ENCODE data around the gene TAOK1. TPM values are rescaled to one million over a fixed set of nuclear protein-coding genes. Genes with fewer than 3 reads are reported as not detected.
A peak's percentile ranks its signal among the peaks of the same experiment; 100 is the strongest.
"Not testable (repeated sequence)": the region's sequence is repeated elsewhere in the genome, so short reads cannot be mapped to it uniquely, and the experiment has no call there.

The TAOK1 gene
- total RNA-seq, 1 donor from 2014 or later = 48.6 TPM

DNA sequence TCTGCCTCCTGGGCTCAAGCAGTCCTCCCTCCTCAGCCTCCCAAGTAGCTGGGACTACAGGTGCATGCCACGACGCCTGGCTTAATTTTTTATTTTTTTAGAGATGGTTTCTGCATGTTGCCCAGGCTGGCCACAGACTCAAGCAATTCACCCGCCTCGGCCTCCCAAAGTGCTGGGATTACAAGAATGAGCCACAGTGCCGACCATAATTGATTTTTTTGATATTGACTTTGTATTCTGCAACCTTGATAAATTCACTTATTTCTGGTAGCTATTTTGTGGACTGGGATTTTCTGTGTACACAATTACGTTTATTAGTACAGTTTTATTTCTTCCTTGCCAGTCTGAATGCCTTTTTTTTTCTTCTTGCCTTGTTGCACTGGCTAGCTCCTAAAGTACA lies 30.0 kb downstream of the TAOK1 start:
- no peak for ATAC-seq (ENCODE audit: poor library complexity)
- no peak for DNase-seq
- intact Hi-C loops (cut with DNase I) = no loop called here

DNA sequence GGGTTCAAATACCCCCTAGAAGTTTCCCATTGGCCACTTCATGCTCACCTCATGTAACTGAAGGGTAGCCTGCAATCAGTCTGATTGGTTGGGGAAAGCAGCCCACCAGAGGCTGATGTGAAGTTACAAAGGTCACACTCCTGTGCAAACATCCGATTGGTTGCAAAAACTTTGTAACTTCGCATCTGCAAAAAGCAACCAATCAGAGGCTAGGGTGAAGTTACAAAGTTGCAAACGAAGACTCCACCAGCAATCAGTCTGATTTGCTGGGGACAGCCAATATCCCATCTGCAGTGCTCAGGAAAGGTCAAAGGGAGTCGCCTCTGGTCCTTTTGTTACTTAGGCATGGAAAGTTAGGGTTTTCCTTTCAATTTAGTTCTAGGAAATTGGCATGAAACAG lies 40.1 kb downstream of the TAOK1 start:
- DNase-seq (no peak), ATAC-seq (ENCODE audit: poor library complexity) (no peak)
- intact Hi-C loops (cut with DNase I) = no loop called here

DNA sequence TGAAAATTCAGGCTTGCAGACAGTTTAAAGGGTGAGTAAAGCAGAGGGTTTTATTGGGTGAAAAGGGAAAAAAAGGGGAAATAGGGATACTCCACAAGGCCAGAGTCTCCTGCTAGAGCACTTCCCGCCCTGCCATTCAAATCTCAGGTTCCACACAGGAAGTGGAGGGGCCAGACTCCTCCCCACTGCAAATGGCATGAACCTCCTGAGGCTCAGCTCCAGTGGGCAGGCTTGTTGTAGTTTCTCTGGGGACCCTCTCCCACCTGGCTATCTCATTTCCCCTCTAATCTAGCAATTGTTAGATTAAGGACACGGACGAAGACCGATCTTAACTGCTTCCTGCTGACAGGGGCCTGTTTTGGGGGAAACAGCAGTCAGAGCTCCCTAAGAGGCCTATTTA lies 43.4 kb downstream of the TAOK1 start:
- ATAC-seq (ENCODE audit: poor library complexity) (peak; percentile 47), DNase-seq (no peak)
- intact Hi-C loops (cut with DNase I) = no loop called here

DNA sequence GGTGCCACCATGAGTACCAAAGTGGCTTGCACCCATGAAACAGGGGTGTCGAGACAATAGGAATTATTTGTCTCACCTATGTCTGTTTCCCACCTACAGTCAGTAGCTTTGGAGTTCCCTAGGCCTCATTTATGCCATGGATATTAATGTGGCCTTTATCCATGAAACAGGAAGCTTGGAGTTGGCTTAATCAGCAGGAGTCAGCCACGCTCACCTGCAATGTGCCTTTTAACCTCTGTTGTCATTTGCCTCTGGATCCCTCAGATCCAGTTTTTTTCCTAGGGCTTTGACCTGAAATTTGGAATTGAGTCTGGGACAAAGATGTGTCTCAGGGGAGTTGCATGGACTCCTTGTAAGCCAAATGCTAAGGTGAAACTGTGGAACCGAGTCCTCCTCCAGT lies 44.4 kb downstream of the TAOK1 start:
- no peak for ATAC-seq (ENCODE audit: poor library complexity)
- intact Hi-C loops (cut with DNase I) = no loop called here
- no peak for DNase-seq

DNA sequence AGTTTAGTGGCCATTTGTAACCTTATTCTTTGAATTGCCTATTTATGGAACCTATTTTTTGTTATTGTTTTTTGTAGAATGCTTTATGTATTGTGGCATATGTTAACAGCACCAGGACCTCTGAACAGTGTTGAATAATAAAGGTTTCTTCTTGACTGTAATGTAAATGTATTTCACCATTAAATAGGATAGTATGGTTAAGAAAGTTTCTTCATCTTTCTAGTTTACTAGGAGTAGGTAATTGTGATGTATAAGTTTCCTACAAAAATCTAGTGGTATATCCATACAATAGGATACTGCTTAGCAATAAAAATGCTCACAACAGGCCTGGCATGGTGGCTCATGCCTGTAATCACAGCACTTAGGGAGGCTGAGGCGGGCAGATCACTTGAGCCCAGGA lies 52.3 kb downstream of the TAOK1 start:
- DNase-seq = no peak
- no peak for ATAC-seq (ENCODE audit: poor library complexity)
- intact Hi-C loops (cut with DNase I) = no loop called here

DNA sequence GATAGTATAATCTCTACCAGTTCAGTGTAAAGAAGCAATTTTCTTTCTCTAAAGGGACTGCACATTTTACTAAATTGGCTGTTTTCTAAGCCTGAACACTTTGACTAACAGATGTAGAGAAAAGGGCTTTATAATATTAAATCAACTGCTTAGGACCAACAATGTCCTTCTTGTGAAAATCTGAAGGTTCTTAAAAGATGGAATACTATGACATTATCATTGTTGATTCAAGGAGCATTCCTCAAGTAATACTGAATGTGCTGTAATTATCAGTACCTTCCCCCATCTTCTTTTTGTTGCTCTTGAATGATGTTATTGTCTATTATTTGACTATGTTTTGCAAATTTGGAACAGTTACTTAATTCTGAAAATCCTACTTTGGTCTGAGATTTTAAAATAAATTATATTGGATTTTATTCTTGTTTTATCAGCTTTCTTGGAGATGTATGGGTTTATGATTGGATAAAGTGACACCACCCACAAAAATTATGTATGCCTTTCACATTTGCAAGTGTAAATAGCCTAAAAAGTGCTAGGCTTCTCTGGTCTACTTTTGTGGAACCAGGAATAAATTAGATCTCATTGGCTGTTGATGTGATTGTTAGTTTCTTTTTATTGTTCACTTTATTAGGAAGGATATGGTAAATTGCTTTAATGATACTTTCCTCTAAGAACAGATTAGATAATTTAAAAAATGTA lies 53.0 kb downstream of the TAOK1 start:
- DNase-seq (no peak), ATAC-seq (ENCODE audit: poor library complexity) (no peak)

DNA sequence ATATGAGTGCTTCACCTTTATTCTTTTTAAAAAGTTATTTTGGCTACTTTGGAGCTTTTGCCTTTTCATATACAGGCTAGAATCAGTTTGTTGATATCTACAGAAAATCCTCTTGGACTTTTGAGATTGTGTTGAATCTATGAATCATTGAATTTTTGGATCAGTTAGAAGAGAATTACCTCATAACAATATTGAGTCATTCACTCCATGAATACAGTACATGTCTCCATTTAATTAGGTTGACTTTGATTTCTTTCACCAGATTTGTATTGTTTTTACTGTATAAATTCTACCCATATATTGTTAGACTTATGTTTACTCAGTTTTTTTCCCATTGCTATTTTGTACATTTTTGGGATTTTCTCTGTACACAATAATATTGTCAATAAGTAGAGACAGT lies 54.4 kb downstream of the TAOK1 start:
- DNase-seq = no peak
- ATAC-seq (ENCODE audit: poor library complexity) = peak; percentile 25
- intact Hi-C loops (cut with DNase I) = no loop called here

More for the DNA sequence above, 53.0 kb downstream of the TAOK1 start:
- intact Hi-C loops (cut with DNase I) = no loop called here

DNA sequence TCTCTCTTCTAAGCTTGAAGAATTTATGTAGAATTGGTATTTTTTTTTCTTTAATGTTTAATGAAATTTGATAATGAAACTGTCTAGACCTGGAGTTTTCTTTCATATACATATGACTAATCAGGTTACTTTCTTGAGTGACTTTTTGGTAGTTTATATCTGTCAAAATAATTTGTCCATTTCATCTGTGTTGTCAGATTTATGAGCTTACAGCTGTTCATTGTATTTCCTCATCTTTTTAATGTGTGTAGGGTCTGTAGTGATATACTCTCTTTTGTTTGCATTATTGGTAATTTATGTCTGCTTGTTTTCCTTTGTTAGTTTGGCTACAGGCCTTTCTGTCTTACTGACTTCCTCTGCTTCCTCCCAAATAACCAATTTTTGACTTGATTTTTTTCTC lies 55.7 kb downstream of the TAOK1 start:
- intact Hi-C loops (cut with DNase I) = no loop called here

DNA sequence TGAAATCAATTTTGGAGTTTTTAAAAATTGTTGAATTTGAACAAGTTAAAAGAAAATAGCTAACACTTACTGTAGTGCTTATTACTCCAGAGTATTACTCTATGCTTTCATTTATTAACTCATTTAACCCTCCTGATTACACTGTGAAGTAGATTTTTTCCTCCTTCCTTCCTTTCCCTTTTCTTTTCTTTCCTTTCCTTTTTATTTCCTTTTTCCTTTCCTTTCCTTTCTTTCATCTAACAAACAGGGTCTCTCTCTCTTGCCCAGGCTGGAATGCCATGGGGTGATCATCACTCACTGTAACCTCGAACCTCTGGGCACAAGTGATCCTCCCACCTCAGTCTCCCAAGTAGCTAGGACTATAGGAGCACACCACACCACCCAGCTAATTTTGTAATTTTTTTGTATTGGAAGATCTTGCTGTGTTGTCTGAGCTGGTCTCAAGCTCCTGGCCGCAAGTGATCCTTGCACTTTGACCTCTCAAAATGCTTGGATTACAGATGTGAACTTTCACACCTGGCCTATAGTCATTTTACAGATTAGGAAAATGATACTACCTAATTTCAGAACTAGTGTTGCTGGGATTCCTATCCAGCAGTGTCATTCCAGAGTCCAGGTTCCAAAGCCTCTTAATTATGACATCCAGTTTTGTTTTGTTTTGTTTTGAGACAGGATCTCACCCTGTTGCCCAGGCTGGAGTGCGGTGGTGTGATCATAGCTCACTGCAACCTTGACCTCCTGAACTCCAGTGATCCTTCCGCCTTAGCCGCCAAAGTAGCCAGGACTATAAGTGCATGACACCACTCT lies 59.9 kb downstream of the TAOK1 start:
- ATAC-seq (ENCODE audit: poor library complexity) (peak; percentile 42), DNase-seq (no peak)
- intact Hi-C loops (cut with DNase I) = no loop called here

More for the DNA sequence above, 55.7 kb downstream of the TAOK1 start:
- DNase-seq (no peak), ATAC-seq (ENCODE audit: poor library complexity) (no peak)

DNA sequence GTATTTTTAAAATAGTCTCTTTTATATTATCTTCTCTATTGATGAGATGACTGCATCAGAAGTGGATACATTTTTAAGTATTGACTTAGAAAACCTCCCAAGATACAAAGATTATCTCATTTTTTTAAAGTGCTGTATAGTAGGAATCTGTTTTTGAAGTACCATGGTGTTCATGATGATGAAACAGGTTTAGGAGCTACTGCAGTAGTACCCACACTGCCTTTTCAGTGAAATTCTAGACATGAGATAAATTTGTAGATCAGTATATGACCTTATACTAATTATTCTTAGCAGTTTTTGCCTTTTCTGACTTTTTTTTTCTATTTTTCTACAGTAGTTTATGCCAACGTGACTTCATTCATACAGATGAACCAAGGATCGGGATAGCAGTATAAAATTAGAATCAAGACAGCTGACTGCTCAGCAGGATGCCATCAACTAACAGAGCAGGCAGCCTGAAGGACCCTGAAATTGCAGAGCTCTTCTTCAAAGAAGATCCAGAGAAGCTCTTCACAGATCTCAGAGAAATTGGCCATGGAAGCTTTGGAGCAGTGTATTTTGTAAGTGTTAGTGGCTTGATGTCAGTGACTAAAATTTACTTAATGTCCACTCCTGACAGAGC lies 61.1 kb downstream of the TAOK1 start:
- peak; percentile 62 for ATAC-seq (ENCODE audit: poor library complexity)
- intact Hi-C loops (cut with DNase I) = no loop called here
- DNase-seq = no peak

DNA sequence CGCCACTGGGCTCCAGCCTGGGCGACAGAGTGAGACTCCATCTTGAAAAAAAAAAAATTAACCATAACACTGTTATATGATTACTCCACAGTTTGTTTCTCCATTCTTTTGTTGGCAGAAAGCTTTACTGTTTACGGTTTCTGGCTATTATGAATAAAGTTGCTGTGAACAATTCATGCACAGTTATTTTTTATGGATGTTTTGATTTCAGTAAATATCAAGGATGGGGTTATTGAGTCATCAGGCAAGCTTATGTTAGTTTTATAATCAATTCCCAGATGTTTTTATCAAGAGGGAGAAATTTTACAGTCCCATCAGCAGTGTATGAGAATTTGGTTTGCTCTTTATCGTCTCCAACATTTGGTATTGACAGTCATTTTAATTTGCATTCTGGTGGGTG lies 67.9 kb downstream of the TAOK1 start:
- no peak for ATAC-seq (ENCODE audit: poor library complexity)
- intact Hi-C loops (cut with DNase I) = no loop called here
- DNase-seq = no peak

DNA sequence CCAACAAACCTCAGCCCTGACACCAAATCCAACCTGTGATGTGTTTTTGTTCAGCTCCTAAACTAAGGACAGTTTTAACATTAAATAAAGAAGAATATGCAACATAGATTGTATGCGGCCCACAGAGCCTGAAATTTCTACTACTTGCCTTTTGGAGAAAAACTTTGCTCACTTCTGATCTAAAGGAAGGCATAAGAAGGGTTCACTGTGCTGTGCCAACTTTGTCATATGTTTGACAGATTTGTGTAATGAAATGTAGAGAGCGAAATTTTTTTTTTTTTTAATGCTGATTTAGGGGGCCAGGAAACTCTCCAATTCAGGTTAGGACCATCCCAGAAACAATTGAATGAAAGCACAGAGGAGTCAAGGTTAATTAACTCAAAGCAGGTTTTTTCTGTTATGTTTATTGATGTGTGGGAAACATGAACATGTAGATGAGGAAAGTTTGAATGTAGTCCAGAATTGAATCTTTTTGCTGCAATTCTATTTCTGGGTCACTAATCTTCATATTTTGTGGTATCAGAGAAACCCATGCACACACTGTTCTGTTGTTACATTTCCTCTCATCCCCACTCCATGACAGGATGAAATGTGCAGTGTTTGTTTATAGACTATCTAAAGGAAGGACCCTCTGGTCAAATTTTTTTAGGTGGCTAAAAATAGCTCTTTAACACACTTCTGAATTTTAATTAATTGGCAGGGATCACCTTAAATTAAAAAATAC lies 71.5 kb downstream of the TAOK1 start:
- ATAC-seq (ENCODE audit: poor library complexity) = peak; percentile 28
- intact Hi-C loops (cut with DNase I) = loop anchor here (10.0 kb wide), 1 partner anchor 87 kb away; no protein-coding TSS in a partner anchor

DNA sequence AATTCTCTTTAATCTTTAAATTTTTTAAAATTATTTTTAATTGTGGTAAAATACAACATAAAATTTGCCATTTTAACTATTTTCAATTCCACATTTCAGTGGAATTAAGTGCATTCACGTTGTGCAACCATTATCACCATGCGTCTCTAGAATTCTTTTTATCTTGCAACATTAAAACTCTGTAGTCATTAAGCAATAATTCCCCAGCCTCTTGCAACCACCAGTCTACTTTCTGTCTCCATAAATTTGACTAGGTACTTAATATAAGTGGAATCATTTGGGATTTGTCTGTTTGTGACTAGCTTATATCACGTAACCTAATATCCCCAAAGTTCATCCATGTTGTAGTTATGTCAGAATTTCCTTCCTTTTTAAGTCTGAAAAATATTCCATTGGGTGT lies 79.1 kb downstream of the TAOK1 start:
- no peak for ATAC-seq (ENCODE audit: poor library complexity)
- DNase-seq = no peak
- intact Hi-C loops (cut with DNase I) = loop anchor here (10.0 kb wide), 1 partner anchor 94 kb away; no protein-coding TSS in a partner anchor

More for the DNA sequence above, 71.5 kb downstream of the TAOK1 start:
- DNase-seq = no peak

DNA sequence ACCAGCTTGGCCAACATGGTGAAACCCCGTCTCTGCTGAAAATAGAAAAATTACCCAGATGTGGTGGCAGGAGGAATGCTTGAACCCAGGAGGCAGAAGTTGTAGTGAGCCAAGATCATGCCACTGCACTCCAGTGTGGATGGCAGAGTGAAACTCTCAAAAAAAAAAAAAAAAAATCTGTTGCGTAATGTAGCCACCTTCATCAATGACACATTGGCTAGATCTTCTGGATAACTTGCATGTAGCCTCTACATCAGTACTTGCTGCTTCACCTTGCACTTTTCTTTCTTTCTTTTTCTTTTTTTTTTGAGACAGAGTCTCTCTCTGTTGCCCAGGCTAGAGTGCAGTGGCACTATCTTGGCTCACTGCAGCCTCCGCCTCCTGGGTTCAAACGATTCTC lies 83.3 kb downstream of the TAOK1 start:
- ATAC-seq (ENCODE audit: poor library complexity); DNase-seq; intact Hi-C loops (cut with DNase I): not testable (repeated sequence)

DNA sequence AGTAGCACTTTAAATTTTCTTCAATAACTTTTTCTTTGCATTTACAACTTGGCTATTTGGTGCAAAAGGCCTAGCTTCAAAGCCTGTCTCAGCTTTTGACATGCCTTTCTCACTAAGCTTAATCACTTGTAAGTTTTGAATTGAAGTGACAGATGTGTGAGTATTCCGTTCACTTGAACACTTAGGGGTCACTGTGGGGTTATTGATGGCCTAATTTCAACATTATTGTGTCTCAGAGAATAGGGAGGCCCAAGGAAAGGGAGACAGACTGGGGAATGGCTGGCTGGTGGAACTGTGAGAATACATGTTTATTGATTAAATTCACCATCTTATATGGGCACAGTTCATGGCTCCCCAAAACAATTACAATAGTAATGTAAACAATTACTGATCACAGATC lies 84.1 kb downstream of the TAOK1 start:
- no peak for ATAC-seq (ENCODE audit: poor library complexity)
- intact Hi-C loops (cut with DNase I) = no loop called here
- DNase-seq = no peak

DNA sequence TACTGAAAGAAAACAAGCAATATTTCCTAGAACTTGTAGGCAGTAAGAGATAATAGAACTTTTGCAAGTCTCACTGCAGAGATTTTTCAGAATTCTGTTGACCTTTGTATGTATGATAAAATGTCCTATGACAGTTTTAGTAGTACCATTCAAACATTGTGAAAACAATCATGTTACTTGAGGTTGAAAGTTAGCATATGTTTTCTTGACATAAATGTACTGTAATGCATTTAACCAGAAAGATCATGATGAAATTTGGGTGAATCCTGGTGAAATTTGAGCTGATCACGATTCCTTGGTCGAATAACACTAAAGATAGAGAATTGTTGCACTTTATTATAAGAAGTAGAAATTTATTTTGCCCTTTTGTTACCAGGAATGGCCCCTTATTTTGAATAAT lies 85.7 kb downstream of the TAOK1 start:
- intact Hi-C loops (cut with DNase I) = no loop called here
- no peak for ATAC-seq (ENCODE audit: poor library complexity)
- no peak for DNase-seq

DNA sequence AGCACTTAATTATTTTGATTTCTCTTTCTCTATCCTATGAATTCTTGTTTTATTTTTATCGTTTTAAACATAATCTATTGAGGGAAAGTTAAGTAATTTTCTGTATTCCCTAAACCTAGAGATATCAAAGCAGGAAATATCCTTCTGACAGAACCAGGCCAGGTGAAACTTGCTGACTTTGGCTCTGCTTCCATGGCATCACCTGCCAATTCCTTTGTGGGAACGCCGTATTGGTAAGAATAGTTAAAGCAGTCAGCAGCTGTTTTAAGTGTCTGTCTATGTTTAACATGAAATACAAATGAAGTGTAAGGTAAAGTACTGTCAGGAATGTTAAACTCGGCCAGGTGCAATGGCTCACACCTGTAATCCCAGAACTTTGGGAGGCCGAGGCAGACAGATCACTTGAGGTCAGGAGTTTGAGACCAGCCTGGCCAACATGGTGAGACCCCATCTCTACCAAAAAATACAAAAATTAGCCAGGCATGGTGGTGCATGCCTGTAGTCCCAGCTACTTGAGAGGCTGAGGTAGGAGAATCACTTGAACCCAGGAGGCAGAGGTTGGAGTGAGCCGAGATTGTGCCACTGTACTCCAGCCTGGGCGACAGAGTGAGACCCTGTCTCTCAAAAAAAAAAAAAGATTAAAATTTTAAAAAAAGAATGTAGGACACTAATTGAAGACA lies 90.2 kb downstream of the TAOK1 start:
- DNase-seq; ATAC-seq (ENCODE audit: poor library complexity); intact Hi-C loops (cut with DNase I): not testable (repeated sequence)

DNA sequence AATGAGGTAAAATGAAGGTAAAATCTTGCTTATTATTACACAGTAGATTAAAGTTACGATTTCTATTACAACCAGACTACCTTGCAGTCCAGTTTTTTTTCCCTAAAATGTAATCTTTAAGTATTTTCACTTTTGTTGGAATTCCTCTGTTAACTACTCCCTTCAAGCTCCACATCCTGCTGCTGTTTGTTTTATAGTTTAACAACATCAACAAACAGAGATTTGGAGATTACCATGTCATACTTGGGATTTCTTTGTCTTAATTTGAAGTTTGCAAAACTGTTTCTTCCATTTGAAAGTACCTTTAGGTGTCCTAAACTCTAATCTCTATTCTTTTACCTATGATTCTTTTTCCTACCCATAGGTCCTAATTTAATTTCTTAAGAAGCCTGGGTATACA lies 93.3 kb downstream of the TAOK1 start:
- no peak for ATAC-seq (ENCODE audit: poor library complexity)
- intact Hi-C loops (cut with DNase I) = no loop called here
- no peak for DNase-seq

DNA sequence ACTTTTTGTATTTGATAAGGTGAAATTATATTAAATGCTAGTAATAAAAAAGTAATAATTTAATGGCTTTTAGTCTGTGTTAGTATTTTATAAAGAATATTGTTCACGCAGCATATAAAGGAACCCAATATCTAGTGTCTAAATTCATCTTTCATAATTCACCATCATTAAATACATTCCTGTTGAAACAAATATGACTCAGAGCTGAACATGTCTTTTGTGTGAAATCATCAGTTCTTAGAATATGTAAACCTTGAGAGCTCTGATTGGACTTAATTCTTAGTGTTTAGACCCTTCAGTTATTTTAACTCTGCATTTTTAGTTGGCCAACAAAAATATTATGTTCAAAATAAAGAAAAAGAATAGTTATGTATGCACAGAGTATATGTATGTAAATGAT lies 104.8 kb downstream of the TAOK1 start:
- intact Hi-C loops (cut with DNase I) = no loop called here
- ATAC-seq (ENCODE audit: poor library complexity) (no peak), DNase-seq (no peak)

Measured in Right ventricle myocardium superior (tissue), 1 donor.